HEK293T (cell line): ENCODE data around the gene EPHA7.

ENCODE experiments used
- CTCF ChIA-PET: fragments of 350-600 bp; formaldehyde crosslinking; extraction: SDS; loops from one replicate; lab custom pipeline; 2021; ENCODE audit warnings: antibody characterized with exemption, inconsistent platforms; lab: Yijun Ruan, JAX
- POLR2A ChIA-PET: fragments of 350-600 bp; formaldehyde crosslinking; extraction: SDS; loops from one replicate; lab custom pipeline; 2020; ENCODE audit warnings: antibody characterized with exemption, inconsistent platforms; lab: Yijun Ruan, JAX
- DNase-seq: peaks from one replicate; pipeline ENCODE4 v3.0.0; 2012; ENCODE audit warnings: mixed read lengths; ENCODE audit errors: extremely low spot score
- ARNT ChIP-seq: fragments of 450-650 bp; IDR thresholded peaks from 2 replicates; pipeline ENCODE4 v1.6.1; 2017; ENCODE audit warnings: mild to moderate bottlenecking
- BHLHE40 ChIP-seq: fragments of 450-650 bp; IDR thresholded peaks from 2 replicates; pipeline ENCODE4 v1.6.1; 2016; ENCODE audit warnings: mild to moderate bottlenecking, moderate library complexity, borderline replicate concordance
- CTBP1 ChIP-seq: fragments of 450-650 bp; IDR thresholded peaks from 2 replicates; pipeline ENCODE4 v1.6.1; 2016; ENCODE audit warnings: borderline replicate concordance
- ELF4 ChIP-seq: fragments of 450-650 bp; IDR thresholded peaks from 2 replicates; pipeline ENCODE4 v1.6.1; 2017; ENCODE audit warnings: antibody characterized with exemption
- FOXA1 ChIP-seq: fragments of 450-650 bp; IDR thresholded peaks from 2 replicates; pipeline ENCODE4 v1.6.1; 2016; ENCODE audit warnings: mild to moderate bottlenecking
- FOXK2 ChIP-seq: fragments of 450-650 bp; IDR thresholded peaks from 2 replicates; pipeline ENCODE4 v1.6.1; 2016; ENCODE audit warnings: mild to moderate bottlenecking
- FOXM1 ChIP-seq: fragments of 450-650 bp; IDR thresholded peaks from 2 replicates; pipeline ENCODE4 v1.6.1; 2017; ENCODE audit warnings: mild to moderate bottlenecking, borderline replicate concordance
- HDGF ChIP-seq: fragments of 450-650 bp; IDR thresholded peaks from 2 replicates; pipeline ENCODE4 v1.6.1; 2017; ENCODE audit warnings: antibody characterized with exemption, borderline replicate concordance
- L3MBTL2 ChIP-seq: fragments of 450-650 bp; conservative IDR thresholded peaks from 2 replicates; pipeline ENCODE4 v1.6.1; 2016; ENCODE audit warnings: mild to moderate bottlenecking
- LEF1 ChIP-seq: fragments of 450-650 bp; IDR thresholded peaks from 2 replicates; pipeline ENCODE4 v1.6.1; 2017; ENCODE audit warnings: mild to moderate bottlenecking, borderline replicate concordance
- NFRKB ChIP-seq: fragments of 450-650 bp; IDR thresholded peaks from 2 replicates; pipeline ENCODE4 v1.6.1; 2016; ENCODE audit warnings: mild to moderate bottlenecking, moderate library complexity
- SP1 ChIP-seq: fragments of 450-650 bp; IDR thresholded peaks from 2 replicates; pipeline ENCODE4 v1.6.1; 2017
- SUZ12 ChIP-seq: fragments of 450-650 bp; IDR thresholded peaks from 2 replicates; pipeline ENCODE4 v1.6.1; 2016; ENCODE audit warnings: mild to moderate bottlenecking
- TARDBP ChIP-seq: fragments of 450-650 bp; IDR thresholded peaks from 2 replicates; pipeline ENCODE4 v1.6.1; 2016
- ZNF384 ChIP-seq: fragments of 450-650 bp; IDR thresholded peaks from 2 replicates; pipeline ENCODE4 v1.6.1; 2016
- TF ChIP-seq, protein P1 (sequence below): fragments of 450-650 bp; IDR thresholded peaks from 2 replicates; pipeline ENCODE4 v1.6.1; 2016

Gene EPHA7

DNA sequence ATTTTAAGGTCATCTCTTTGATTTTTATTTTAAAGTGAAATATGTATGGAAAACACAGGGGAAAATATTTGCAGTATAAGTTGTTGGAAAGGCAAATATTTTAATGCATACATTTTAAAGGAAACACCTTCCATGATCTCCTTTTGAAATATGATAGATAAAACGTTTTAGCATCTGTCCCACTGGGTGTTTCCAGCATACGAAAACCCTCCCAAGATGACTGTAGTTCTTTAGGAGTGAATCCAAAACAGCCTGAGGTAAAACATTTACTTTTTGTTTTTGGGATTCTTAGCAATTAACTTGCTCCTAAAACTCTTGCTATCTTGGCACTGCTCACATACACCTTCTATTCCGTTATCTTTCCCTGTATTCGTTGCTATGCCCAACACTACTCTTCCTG, 210.0 kb downstream of the EPHA7 start:
- ChIA-PET POLR2A (no interaction called here), CTCF (no interaction called here)
- TF ChIP-seq TARDBP (no peak), FOXA1 (no peak), ELF4 (no peak), LEF1 (no peak), NFRKB (no peak), CTBP1 (no peak), FOXM1 (no peak), ZNF384 (no peak), L3MBTL2 (no peak), ARNT (no peak), SP1 (no peak)
- TF ChIP-seq, protein P1, sequence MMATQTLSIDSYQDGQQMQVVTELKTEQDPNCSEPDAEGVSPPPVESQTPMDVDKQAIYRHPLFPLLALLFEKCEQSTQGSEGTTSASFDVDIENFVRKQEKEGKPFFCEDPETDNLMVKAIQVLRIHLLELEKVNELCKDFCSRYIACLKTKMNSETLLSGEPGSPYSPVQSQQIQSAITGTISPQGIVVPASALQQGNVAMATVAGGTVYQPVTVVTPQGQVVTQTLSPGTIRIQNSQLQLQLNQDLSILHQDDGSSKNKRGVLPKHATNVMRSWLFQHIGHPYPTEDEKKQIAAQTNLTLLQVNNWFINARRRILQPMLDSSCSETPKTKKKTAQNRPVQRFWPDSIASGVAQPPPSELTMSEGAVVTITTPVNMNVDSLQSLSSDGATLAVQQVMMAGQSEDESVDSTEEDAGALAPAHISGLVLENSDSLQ: no peak
- no peak for DNase-seq

DNA sequence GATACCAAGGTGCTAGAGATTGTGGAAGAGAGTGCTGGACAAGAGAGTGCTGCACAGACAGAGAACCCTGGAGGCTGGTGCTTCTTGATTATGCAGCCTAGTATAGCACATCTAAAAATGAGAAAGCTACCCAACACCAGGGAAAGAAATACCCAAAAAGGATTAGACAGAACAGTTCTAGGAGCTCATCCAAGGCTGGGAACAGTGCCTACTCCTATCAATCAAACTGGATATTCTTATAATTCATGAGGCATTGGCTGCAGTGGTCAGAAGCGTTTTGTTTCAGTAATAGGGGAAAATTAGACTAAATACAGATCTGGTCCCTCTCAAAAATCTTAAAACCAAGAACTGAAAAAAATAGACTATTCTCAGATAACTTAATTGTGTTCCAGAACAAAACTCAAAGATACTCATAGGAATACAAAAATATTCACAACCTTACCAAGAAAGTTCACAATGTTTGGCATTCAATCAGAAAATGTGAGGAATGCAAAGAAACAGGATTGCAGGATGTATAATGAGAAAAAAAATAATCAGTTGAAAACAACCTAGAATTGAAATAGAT, 222.9 kb downstream of the EPHA7 start:
- CTCF ChIA-PET: no interaction called here
- no peak for DNase-seq
- no peak for TF ChIP-seq SUZ12
- POLR2A ChIA-PET: no interaction called here

DNA sequence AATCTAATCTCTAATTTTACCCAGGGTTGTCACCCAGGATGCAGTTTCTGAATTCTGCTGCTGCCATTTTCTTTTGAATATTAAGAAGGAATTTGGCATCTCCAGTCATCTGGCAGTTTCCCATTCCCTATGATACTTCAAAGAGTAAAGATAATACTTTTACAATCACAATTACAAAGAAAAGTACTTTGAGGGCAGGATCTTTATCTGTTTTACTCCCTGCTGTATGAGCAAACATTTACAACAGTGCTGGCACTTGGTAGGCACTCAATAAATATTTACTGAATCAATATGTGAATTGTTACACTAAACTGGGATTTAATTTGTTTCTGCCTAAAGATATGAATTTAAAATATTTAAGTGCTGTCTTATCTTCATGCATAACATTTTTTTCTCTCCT, 224.9 kb downstream of the EPHA7 start:
- no peak for DNase-seq
- ChIA-PET CTCF (no interaction called here), POLR2A (interaction anchor here (1.3 kb wide), 1 partner anchor 225 kb away, joined by 5 read pairs; the partner anchor contains the start of gene EPHA7)
- TF ChIP-seq HDGF (no peak), ARNT (no peak), FOXA1 (no peak), CTBP1 (no peak), ZNF384 (no peak), FOXK2 (no peak), SP1 (no peak)
- TF ChIP-seq, protein P1: no peak

GRCh38 chr6:93193868-93194267, 225.5 kb downstream of the EPHA7 start:
- no peak for TF ChIP-seq SP1
- no peak for TF ChIP-seq BHLHE40
- no peak for TF ChIP-seq HDGF
- TF ChIP-seq L3MBTL2: no peak
- no peak for TF ChIP-seq FOXM1
- TF ChIP-seq, protein P1: no peak
- ChIA-PET POLR2A (no interaction called here), CTCF (no interaction called here)
- no peak for DNase-seq
